ENCODE data around the gene IFNB1.

DNA sequence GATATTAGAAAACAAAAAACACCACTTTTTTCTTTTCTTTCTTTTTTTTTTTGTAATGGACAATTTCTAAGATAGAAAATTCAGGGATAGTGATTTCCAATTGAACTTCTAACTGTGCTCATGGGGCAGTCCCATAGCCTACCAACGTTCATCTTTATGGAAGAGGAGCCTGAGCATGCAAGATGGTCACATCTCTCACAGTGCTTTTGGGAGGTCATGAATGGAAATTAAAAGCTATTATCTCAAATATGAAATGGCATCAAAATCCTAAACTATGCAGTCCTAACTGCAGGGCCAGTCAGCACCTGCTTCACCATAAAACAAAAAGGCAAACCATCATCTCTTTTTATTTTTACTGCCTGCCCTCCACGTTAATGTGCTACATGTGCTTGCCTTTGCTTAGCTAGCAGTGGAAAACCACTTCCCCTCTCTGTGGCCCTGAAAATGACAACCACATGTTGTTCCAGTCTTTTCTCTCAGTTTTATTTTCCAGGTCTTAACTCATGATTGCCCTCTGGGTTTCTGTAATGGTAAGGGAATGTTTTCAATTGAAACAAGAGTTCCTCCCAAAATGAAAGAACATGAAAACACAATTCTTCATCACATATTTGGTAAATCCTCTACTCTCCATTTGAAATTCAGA, 16.7 kb downstream of the IFNB1 start:
- no peak for TF ChIP-seq CTCF (IDR thresholded peaks at IDR 0.05)
- no peak for TF ChIP-seq POLR2A (IDR thresholded peaks at IDR 0.05; ENCODE audit: low read depth)
- no peak for TF ChIP-seq EP300 (IDR thresholded peaks at IDR 0.05)
- TF ChIP-seq POLR2AphosphoS5 (IDR thresholded peaks at IDR 0.05), result no peak

Measured in esophagus muscularis mucosa (tissue), 4 donors.